CD4-positive, CD25-positive, alpha-beta regulatory T cell (primary cell): Measurements from ENCODE around the gene SIPA1L3. TPM values are rescaled to one million over a fixed set of nuclear protein-coding genes. Genes with fewer than 3 reads are reported as not detected.

Experiments used
- ATAC-seq, 2 donors: fragments of 150-1000 bp; cut with Tn5 transposase; one replicate each; pipeline ENCODE4 v1.10.0; 2021; ENCODE audit warnings: low read depth in 2 of 2, moderate number of reproducible peaks in 2 of 2, moderate library complexity in 1 of 2
- DNase-seq, 3 donors: peaks; one replicate each; pipeline versions ENCODE4 v3.0.0 to v3.0.0-alpha.2; 2012 to 2022; ENCODE audit warnings: mixed read lengths in 1 of 3
- H3K27ac ChIP-seq: one replicate; pipeline ENCODE4 v1.7.0; 2013; ENCODE audit warnings: mild to moderate bottlenecking, low read length; ENCODE audit not compliant: insufficient read depth, poor library complexity, severe bottlenecking
- H3K27me3 ChIP-seq: one replicate; pipeline ENCODE4 v1.7.0; 2013; ENCODE audit warnings: low read length; ENCODE audit not compliant: control insufficient read depth, insufficient read depth
- H3K36me3 ChIP-seq: one replicate; pipeline ENCODE4 v1.7.0; 2013; ENCODE audit warnings: mild to moderate bottlenecking, low read length, moderate library complexity; ENCODE audit not compliant: control insufficient read depth, insufficient read depth
- H3K4me1 ChIP-seq: 2 replicates; pipeline ENCODE4 v1.7.0; 2013; ENCODE audit warnings: mild to moderate bottlenecking, low read length; ENCODE audit not compliant: insufficient read depth, control insufficient read depth, poor library complexity, severe bottlenecking
- H3K4me3 ChIP-seq: one replicate; pipeline ENCODE4 v1.7.0; 2013; ENCODE audit warnings: low read depth, mild to moderate bottlenecking, low read length, moderate library complexity
- H3K9me3 ChIP-seq, 2 experiments: 1 replicate in 1 of 2; 2 replicates in 1 of 2; pipeline ENCODE4 v1.7.0; 2013; ENCODE audit warnings: low read length in 2 of 2, mild to moderate bottlenecking in 1 of 2, moderate library complexity in 1 of 2; ENCODE audit not compliant: control insufficient read depth in 2 of 2
- H3K27ac Mint-ChIP-seq, 3 donors: one replicate each; pipeline ENCODE4 v1.8.0; 2020 to 2022; ENCODE audit warnings: mild to moderate bottlenecking in 3 of 3, mixed read lengths in 3 of 3, moderate library complexity in 2 of 3
- H3K27me3 Mint-ChIP-seq: one replicate; pipeline ENCODE4 v1.8.0; 2022; ENCODE audit warnings: mild to moderate bottlenecking, mixed read lengths
- H3K36me3 Mint-ChIP-seq: one replicate; pipeline ENCODE4 v1.8.0; 2020; ENCODE audit warnings: mixed read lengths
- H3K4me1 Mint-ChIP-seq, 4 donors: one replicate each; pipeline ENCODE4 v1.8.0; 2020 to 2022; ENCODE audit warnings: mixed read lengths in 4 of 4, mild to moderate bottlenecking in 1 of 4
- H3K4me3 Mint-ChIP-seq, 4 donors: one replicate each; pipeline ENCODE4 v1.8.0; 2020 to 2022; ENCODE audit warnings: mild to moderate bottlenecking in 4 of 4, mixed read lengths in 4 of 4, moderate library complexity in 3 of 4
- H3K9me3 Mint-ChIP-seq, 7 donors: one replicate each; pipeline ENCODE4 v1.8.0; 2020 to 2022; ENCODE audit warnings: mixed read lengths in 7 of 7, mild to moderate bottlenecking in 3 of 7, moderate library complexity in 2 of 7
- polyA plus RNA-seq, 4 donors: library from polyadenylated mRNA; unstranded; fragments of 300-500 nt; fragmentation: Illumina TruSeq; gene quantifications; one replicate each; pipeline ENCODE4 v1.2.3, GENCODE V29; 2021
- total RNA-seq: library from RNA; stranded (reverse); gene quantifications from one replicate; pipeline ENCODE4 v1.2.3, GENCODE V29; 2022

SIPA1L3 gene
- total and polyA plus RNA-seq, 5 donors from 2014 or later: 0.41 to 27.6 (median 1.7) TPM

- DNase-seq: no peak
- H3K4me1 Mint-ChIP-seq: peaks cover 0 to 13% (median 4%) of the 10 kb centered on the region in 4 donors
- H3K27ac Mint-ChIP-seq: no peak overlapping the region
Measured at GRCh38 chr19:37930416-37930815, 23.4 kb downstream of the SIPA1L3 start.

GRCh38 chr19:37931881-37932655, 25.1 kb downstream of the SIPA1L3 start:
- no peaks in the 10 kb centered on the region for H3K4me1 ChIP-seq
- peaks cover 0 to 7% (median 5%) of the 10 kb centered on the region in 4 donors for H3K4me1 Mint-ChIP-seq
- no peaks in the 10 kb centered on the region for H3K27me3 ChIP-seq
- no peaks in the 10 kb centered on the region for H3K27me3 Mint-ChIP-seq
- H3K36me3 ChIP-seq: peaks cover 6% of the 10 kb centered on the region
- peaks cover 0 to 3% (median 0%) of the 10 kb centered on the region in 7 donors for H3K9me3 Mint-ChIP-seq
- DNase-seq (no peak), ATAC-seq (no peak)
- H3K27ac Mint-ChIP-seq: no peak overlapping the region
- H3K36me3 Mint-ChIP-seq: peaks cover 29% of the 10 kb centered on the region
- peaks cover 8% of the 10 kb centered on the region in 2 experiments for H3K9me3 ChIP-seq
- H3K4me3 Mint-ChIP-seq: no peak overlapping the region
- no peak overlapping the region for H3K4me3 ChIP-seq
- no peak overlapping the region for H3K27ac ChIP-seq

More at GRCh38 chr19:37930416-37930815, 23.4 kb downstream of the SIPA1L3 start:
- peaks cover 3 to 7% of the 10 kb centered on the region in 2 experiments for H3K9me3 ChIP-seq
- H3K27ac ChIP-seq: no peak overlapping the region
- Mint-ChIP-seq H3K27me3 (no peaks in the 10 kb centered on the region), H3K36me3 (peaks cover 27% of the 10 kb centered on the region), H3K9me3 (peaks cover 0 to 2% (median 0%) of the 10 kb centered on the region in 7 donors), H3K4me3 (no peak overlapping the region)
- no peak overlapping the region for H3K4me3 ChIP-seq
- H3K27me3 ChIP-seq: no peaks in the 10 kb centered on the region
- ATAC-seq: no peak
- H3K4me1 ChIP-seq: no peaks in the 10 kb centered on the region
- peaks cover 5% of the 10 kb centered on the region for H3K36me3 ChIP-seq

GRCh38 chr19:37932985-37933936, 26.3 kb downstream of the SIPA1L3 start:
- peaks cover 6% of the 10 kb centered on the region for H3K36me3 ChIP-seq
- Mint-ChIP-seq H3K27ac (peak overlapping the region in 1 of 3 donors; percentile 44), H3K36me3 (peaks cover 29% of the 10 kb centered on the region), H3K4me1 (peaks cover 3 to 10% (median 5%) of the 10 kb centered on the region in 4 donors), H3K9me3 (peaks cover 0 to 3% (median 0%) of the 10 kb centered on the region in 7 donors), H3K27me3 (no peaks in the 10 kb centered on the region), H3K4me3 (peak overlapping the region in 1 of 4 donors; percentile 26)
- ATAC-seq (no peak), DNase-seq (no peak)
- no peaks in the 10 kb centered on the region for H3K4me1 ChIP-seq
- H3K9me3 ChIP-seq: peaks cover 8% of the 10 kb centered on the region in 2 experiments
- no peak overlapping the region for H3K27ac ChIP-seq
- no peak overlapping the region for H3K4me3 ChIP-seq
- no peaks in the 10 kb centered on the region for H3K27me3 ChIP-seq

GRCh38 chr19:37933937-37934358, 26.9 kb downstream of the SIPA1L3 start:
- Histone ChIP-seq H3K4me1 (no peaks in the 10 kb centered on the region), H3K27me3 (no peaks in the 10 kb centered on the region), H3K9me3 (peaks cover 8% of the 10 kb centered on the region in 2 experiments), H3K36me3 (peaks cover 6% of the 10 kb centered on the region), H3K4me3 (no peak overlapping the region), H3K27ac (no peak overlapping the region)
- ATAC-seq: no peak
- peaks cover 0 to 3% (median 0%) of the 10 kb centered on the region in 7 donors for H3K9me3 Mint-ChIP-seq
- peak overlapping the region in 1 of 4 donors; percentile 16 for H3K4me3 Mint-ChIP-seq
- no peaks in the 10 kb centered on the region for H3K27me3 Mint-ChIP-seq
- H3K27ac Mint-ChIP-seq: no peak overlapping the region
- H3K36me3 Mint-ChIP-seq: peaks cover 31% of the 10 kb centered on the region
- DNase-seq: no peak
- H3K4me1 Mint-ChIP-seq: peaks cover 4 to 11% (median 5%) of the 10 kb centered on the region in 4 donors

GRCh38 chr19:37935341-37935740, 28.3 kb downstream of the SIPA1L3 start:
- peaks cover 4 to 11% (median 8%) of the 10 kb centered on the region in 4 donors for H3K4me1 Mint-ChIP-seq
- no peaks in the 10 kb centered on the region for H3K4me1 ChIP-seq
- no peaks in the 10 kb centered on the region for H3K27me3 Mint-ChIP-seq
- no peak overlapping the region for H3K4me3 Mint-ChIP-seq
- H3K36me3 Mint-ChIP-seq: peaks cover 39% of the 10 kb centered on the region
- ATAC-seq (no peak), DNase-seq (no peak)
- peaks cover 8% of the 10 kb centered on the region in 2 experiments for H3K9me3 ChIP-seq
- no peak overlapping the region for H3K4me3 ChIP-seq
- H3K27ac Mint-ChIP-seq: no peak overlapping the region
- H3K36me3 ChIP-seq: peaks cover 6% of the 10 kb centered on the region
- H3K9me3 Mint-ChIP-seq: peaks cover 0 to 3% (median 0%) of the 10 kb centered on the region in 7 donors
- H3K27me3 ChIP-seq: no peaks in the 10 kb centered on the region
- no peak overlapping the region for H3K27ac ChIP-seq

- Histone ChIP-seq H3K27ac (no peak overlapping the region), H3K4me1 (no peaks in the 10 kb centered on the region)
Measured at GRCh38 chr19:37936166-37936565, 29.2 kb downstream of the SIPA1L3 start.

GRCh38 chr19:37936886-37937285, 29.9 kb downstream of the SIPA1L3 start:
- no peaks in the 10 kb centered on the region for H3K27me3 Mint-ChIP-seq
- no peaks in the 10 kb centered on the region for H3K27me3 ChIP-seq
- ATAC-seq (no peak), DNase-seq (no peak)
- peaks cover 38% of the 10 kb centered on the region for H3K36me3 Mint-ChIP-seq
- peaks cover 0 to 3% (median 0%) of the 10 kb centered on the region in 7 donors for H3K9me3 Mint-ChIP-seq
- H3K9me3 ChIP-seq: peaks cover 8% of the 10 kb centered on the region in 2 experiments
- no peak overlapping the region for H3K27ac Mint-ChIP-seq
- H3K4me1 Mint-ChIP-seq: peaks cover 4 to 13% (median 7%) of the 10 kb centered on the region in 4 donors
- H3K4me1 ChIP-seq: no peaks in the 10 kb centered on the region
- no peak overlapping the region for H3K4me3 ChIP-seq
- peaks cover 6% of the 10 kb centered on the region for H3K36me3 ChIP-seq
- H3K4me3 Mint-ChIP-seq: no peak overlapping the region
- no peak overlapping the region for H3K27ac ChIP-seq

More at GRCh38 chr19:37936166-37936565, 29.2 kb downstream of the SIPA1L3 start:
- Histone ChIP-seq H3K4me3 (no peak overlapping the region), H3K36me3 (peaks cover 6% of the 10 kb centered on the region), H3K9me3 (peaks cover 8% of the 10 kb centered on the region in 2 experiments), H3K27me3 (no peaks in the 10 kb centered on the region)
- H3K27ac Mint-ChIP-seq: no peak overlapping the region
- peaks cover 0 to 3% (median 0%) of the 10 kb centered on the region in 7 donors for H3K9me3 Mint-ChIP-seq
- H3K4me1 Mint-ChIP-seq: peaks cover 4 to 11% (median 7%) of the 10 kb centered on the region in 4 donors
- no peaks in the 10 kb centered on the region for H3K27me3 Mint-ChIP-seq
- DNase-seq (no peak), ATAC-seq (no peak)
- H3K36me3 Mint-ChIP-seq: peaks cover 38% of the 10 kb centered on the region
- H3K4me3 Mint-ChIP-seq: no peak overlapping the region
